ENCODE data around the gene HLF. TPM values are rescaled to one million over a fixed set of nuclear protein-coding genes. Genes with fewer than 3 reads are reported as not detected.

The HLF gene
- total and polyA plus RNA-seq, 2 donors (not counting 1 experiment from before 2014, with no cell fraction given): 0.10 TPM; not detected in 1

DNA sequence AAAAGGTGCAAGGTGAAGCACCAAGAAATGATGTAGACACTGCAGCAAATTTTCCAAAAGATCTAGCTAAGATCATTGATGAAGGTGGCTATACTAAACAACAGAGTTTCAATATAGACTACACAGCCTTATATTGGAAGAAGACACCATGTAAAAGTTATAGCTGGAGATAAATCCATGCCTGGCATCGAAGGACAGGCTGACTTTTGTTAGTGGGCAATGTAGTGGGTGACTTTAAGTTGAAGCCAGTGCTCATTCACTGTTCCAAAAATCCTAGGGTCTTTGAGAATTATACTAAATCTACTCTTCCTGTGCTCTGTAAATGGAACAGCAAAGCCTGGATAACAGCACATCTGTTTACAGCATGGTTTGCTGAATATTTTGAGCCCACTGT lies 26.4 kb downstream of the HLF start:
- DNase-seq: no peak
- no peaks in the 10 kb centered on the region for H3K79me2 ChIP-seq (ENCODE audit: control insufficient read depth, insufficient read depth, low read length)
- Mint-ChIP-seq H3K4me1 (peaks cover 21% of the 10 kb centered on the region), H3K27me3 (peaks cover 18% of the 10 kb centered on the region), H3K27ac (no peak overlapping the region), H3K4me3 (no peak overlapping the region), H3K9me3 (ENCODE audit: insufficient read depth) (no peaks in the 10 kb centered on the region)
- no peak overlapping the region for H2AFZ ChIP-seq (ENCODE audit: insufficient read depth, low read depth, low read length, poor library complexity, severe bottlenecking)
- H3K4me2 ChIP-seq (replicated peaks; ENCODE audit: low read depth, low read length, poor library complexity, severe bottlenecking): no peak overlapping the region
- H3K27ac ChIP-seq (ENCODE audit: low read length in 2 of 2): no peak overlapping the region
- TF ChIP-seq EZH2 (IDR thresholded peaks at IDR 0.05; ENCODE audit: borderline replicate concordance, insufficient read depth, low read depth, low read length, poor library complexity, severe bottlenecking): no peak
- TF ChIP-seq, protein P1, sequence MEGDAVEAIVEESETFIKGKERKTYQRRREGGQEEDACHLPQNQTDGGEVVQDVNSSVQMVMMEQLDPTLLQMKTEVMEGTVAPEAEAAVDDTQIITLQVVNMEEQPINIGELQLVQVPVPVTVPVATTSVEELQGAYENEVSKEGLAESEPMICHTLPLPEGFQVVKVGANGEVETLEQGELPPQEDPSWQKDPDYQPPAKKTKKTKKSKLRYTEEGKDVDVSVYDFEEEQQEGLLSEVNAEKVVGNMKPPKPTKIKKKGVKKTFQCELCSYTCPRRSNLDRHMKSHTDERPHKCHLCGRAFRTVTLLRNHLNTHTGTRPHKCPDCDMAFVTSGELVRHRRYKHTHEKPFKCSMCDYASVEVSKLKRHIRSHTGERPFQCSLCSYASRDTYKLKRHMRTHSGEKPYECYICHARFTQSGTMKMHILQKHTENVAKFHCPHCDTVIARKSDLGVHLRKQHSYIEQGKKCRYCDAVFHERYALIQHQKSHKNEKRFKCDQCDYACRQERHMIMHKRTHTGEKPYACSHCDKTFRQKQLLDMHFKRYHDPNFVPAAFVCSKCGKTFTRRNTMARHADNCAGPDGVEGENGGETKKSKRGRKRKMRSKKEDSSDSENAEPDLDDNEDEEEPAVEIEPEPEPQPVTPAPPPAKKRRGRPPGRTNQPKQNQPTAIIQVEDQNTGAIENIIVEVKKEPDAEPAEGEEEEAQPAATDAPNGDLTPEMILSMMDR (IDR thresholded peaks at IDR 0.05): no peak
- no peaks in the 10 kb centered on the region for H3K9me3 ChIP-seq (ENCODE audit: control extremely low read depth in 1 of 3, control insufficient read depth in 2 of 3, insufficient read depth in 1 of 3, low read length in 2 of 3)
- ATAC-seq (ENCODE audit: low read depth): no peak
- H3K4me3 ChIP-seq (ENCODE audit: control extremely low read depth in 1 of 5, extremely low read depth in 1 of 5, insufficient read depth in 1 of 5, low read depth in 2 of 5, low read length in 4 of 5): no peak overlapping the region
- CTCF ChIA-PET: interaction anchor here (0.5 to 1.5 kb wide), 2 partner anchors 298 to 1426 kb away, joined by 3 to 7 read pairs; no protein-coding TSS in a partner anchor
- POLR2A ChIA-PET: no interaction called here
- H4K20me1 ChIP-seq (ENCODE audit: control insufficient read depth, insufficient read depth, low read length, poor library complexity, severe bottlenecking): no peaks in the 10 kb centered on the region
- intact Hi-C loops (cut with micrococcal nuclease): no loop called here
- no peak overlapping the region for H3K9ac ChIP-seq (ENCODE audit: low read length)
- no peaks in the 10 kb centered on the region for H3K27me3 ChIP-seq (replicated peaks in 1 of 4; ENCODE audit: control extremely low read depth in 1 of 4, control insufficient read depth in 3 of 4, insufficient read depth in 4 of 4, low read length in 3 of 4)
- no peaks in the 10 kb centered on the region for H3K36me3 ChIP-seq (replicated peaks in 1 of 2; ENCODE audit: control extremely low read depth in 1 of 2, control insufficient read depth in 1 of 2, extremely low read depth in 1 of 2, insufficient read depth in 2 of 2, low read length in 1 of 2)
- WGBS (ENCODE audit: insufficient coverage): no CpG with 5 or more reads among the region's 1 CpG
- peaks cover 8 to 20% of the 10 kb centered on the region in 2 donors for H3K4me1 ChIP-seq (ENCODE audit: control insufficient read depth in 2 of 2, insufficient read depth in 2 of 2, low read length in 2 of 2)

DNA sequence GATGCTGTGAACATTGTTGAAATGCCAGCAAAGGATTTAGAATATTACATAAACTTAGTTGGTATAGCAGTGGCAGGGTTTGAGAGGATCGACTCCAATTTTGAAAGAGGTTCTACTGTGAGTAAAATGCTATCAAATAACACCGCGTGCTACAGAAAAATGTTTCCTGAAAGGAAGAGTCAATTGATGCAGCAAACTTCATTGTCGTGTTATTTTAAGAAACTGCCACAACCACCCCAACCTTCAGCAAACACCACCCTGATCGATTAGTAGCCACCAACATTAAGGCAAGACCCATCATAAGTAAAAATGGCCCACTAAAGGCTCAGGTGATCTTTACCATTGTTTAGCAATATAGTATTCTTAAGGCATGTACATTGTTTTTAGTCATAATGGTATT lies 27.3 kb downstream of the HLF start:
- H3K4me3 Mint-ChIP-seq: no peak overlapping the region
- no peaks in the 10 kb centered on the region for H4K20me1 ChIP-seq (ENCODE audit: control insufficient read depth, insufficient read depth, low read length, poor library complexity, severe bottlenecking)
- no peak overlapping the region for H3K4me2 ChIP-seq (replicated peaks; ENCODE audit: low read depth, low read length, poor library complexity, severe bottlenecking)
- H3K27me3 ChIP-seq (replicated peaks in 1 of 4; ENCODE audit: control extremely low read depth in 1 of 4, control insufficient read depth in 3 of 4, insufficient read depth in 4 of 4, low read length in 3 of 4): no peaks in the 10 kb centered on the region
- H3K4me1 Mint-ChIP-seq: peaks cover 21% of the 10 kb centered on the region
- no peaks in the 10 kb centered on the region for H3K9me3 Mint-ChIP-seq (ENCODE audit: insufficient read depth)
- no peak overlapping the region for H3K27ac Mint-ChIP-seq
- WGBS (ENCODE audit: insufficient coverage): 80% methylated on average over 1 of the region's 5 CpGs
- H3K9me3 ChIP-seq (ENCODE audit: control extremely low read depth in 1 of 3, control insufficient read depth in 2 of 3, insufficient read depth in 1 of 3, low read length in 2 of 3): no peaks in the 10 kb centered on the region
- H3K36me3 ChIP-seq (replicated peaks in 1 of 2; ENCODE audit: control extremely low read depth in 1 of 2, control insufficient read depth in 1 of 2, extremely low read depth in 1 of 2, insufficient read depth in 2 of 2, low read length in 1 of 2): no peaks in the 10 kb centered on the region
- peaks cover 14% of the 10 kb centered on the region for H3K27me3 Mint-ChIP-seq
- ATAC-seq (ENCODE audit: low read depth) (no peak), DNase-seq (no peak)
- CTCF ChIA-PET: no interaction called here
- H3K27ac ChIP-seq (ENCODE audit: low read length in 2 of 2): no peak overlapping the region
- no peak overlapping the region for H3K4me3 ChIP-seq (ENCODE audit: control extremely low read depth in 1 of 5, extremely low read depth in 1 of 5, insufficient read depth in 1 of 5, low read depth in 2 of 5, low read length in 4 of 5)
- intact Hi-C loops (cut with micrococcal nuclease): no loop called here
- H2AFZ ChIP-seq (ENCODE audit: insufficient read depth, low read depth, low read length, poor library complexity, severe bottlenecking): no peak overlapping the region
- TF ChIP-seq EZH2 (IDR thresholded peaks at IDR 0.05; ENCODE audit: borderline replicate concordance, insufficient read depth, low read depth, low read length, poor library complexity, severe bottlenecking): no peak
- H3K4me1 ChIP-seq (ENCODE audit: control insufficient read depth in 2 of 2, insufficient read depth in 2 of 2, low read length in 2 of 2): peaks cover 8 to 20% of the 10 kb centered on the region in 2 donors
- H3K9ac ChIP-seq (ENCODE audit: low read length): no peak overlapping the region
- POLR2A ChIA-PET: no interaction called here
- no peaks in the 10 kb centered on the region for H3K79me2 ChIP-seq (ENCODE audit: control insufficient read depth, insufficient read depth, low read length)
